HL-60 (cell line): ENCODE measurements around the gene TIGD4.
"Not testable (repeated sequence)": the region's sequence is repeated elsewhere in the genome, so short reads cannot be mapped to it uniquely, and the experiment has no call there.

ENCODE experiments used
- DNase-seq, 2 experiments: peaks; one replicate each; pipeline ENCODE4 v3.0.0-alpha.2; 2010 to 2020; ENCODE audit warnings: low read depth in 1 of 2, low spot score in 1 of 2
- H3K27ac ChIP-seq: fragments of 250-450 bp; sonication (Bioruptor Pico); replicated peaks from 2 replicates; pipeline ENCODE4 v1.5.1; 2020; ENCODE audit warnings: mild to moderate bottlenecking, moderate library complexity
- H3K27me3 ChIP-seq: fragments of 250-450 bp; sonication (Bioruptor Pico); 2 replicates; pipeline ENCODE4 v1.5.1; 2021; ENCODE audit warnings: mild to moderate bottlenecking, moderate library complexity; ENCODE audit not compliant: insufficient read depth, poor library complexity, severe bottlenecking
- H3K4me3 ChIP-seq: replicated peaks from 2 replicates; pipeline ENCODE4 v1.5.1; 2011; ENCODE audit warnings: mild to moderate bottlenecking, control low read depth, low read length; ENCODE audit not compliant: insufficient read depth
- GABPA ChIP-seq: IDR thresholded peaks from 2 replicates; pipeline ENCODE4 v1.6.1; 2012; ENCODE audit warnings: low read depth
- POLR2AphosphoS5 ChIP-seq: IDR thresholded peaks from 2 replicates; pipeline ENCODE4 v1.6.1; 2012; ENCODE audit warnings: low read depth
- SPI1 ChIP-seq: IDR thresholded peaks from 2 replicates; pipeline ENCODE4 v1.6.1; 2012; ENCODE audit warnings: low read depth, mild to moderate bottlenecking, borderline replicate concordance
- TF ChIP-seq, protein P1 (sequence below): IDR thresholded peaks from 2 replicates; pipeline ENCODE4 v1.6.1; 2012; ENCODE audit warnings: low read depth; ENCODE audit not compliant: insufficient replicate concordance
- TF ChIP-seq, protein P2 (sequence below): IDR thresholded peaks from one replicate; pipeline ENCODE4 v1.5.1; 2011; ENCODE audit warnings: low read length, control low read depth, inconsistent platforms; ENCODE audit not compliant: insufficient read depth

Gene TIGD4

DNA sequence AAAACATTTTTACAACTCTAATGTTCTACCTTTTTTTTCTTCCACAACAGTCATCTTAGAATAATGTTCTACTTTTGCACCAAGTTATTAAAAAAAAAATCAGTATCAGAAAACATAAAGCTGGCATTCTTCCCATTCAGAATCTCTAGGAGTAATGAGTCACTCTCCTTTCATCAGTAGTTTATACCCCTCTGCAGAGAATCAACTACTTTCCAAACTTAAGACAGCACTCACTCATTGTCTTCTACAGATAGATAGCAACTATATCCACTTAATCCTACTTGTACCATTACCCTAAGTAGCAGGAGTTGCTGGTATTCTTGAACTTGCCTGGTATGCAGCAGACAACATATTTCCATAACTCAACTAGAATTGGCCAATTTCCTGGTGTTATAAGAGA lies 3.2 kb downstream of the TIGD4 start:
- Histone ChIP-seq H3K27ac (no peak overlapping the region), H3K4me3 (no peak overlapping the region), H3K27me3 (no peaks in the 10 kb centered on the region)
- no peak for DNase-seq
- TF ChIP-seq POLR2AphosphoS5: no peak
- no peak for TF ChIP-seq SPI1
- TF ChIP-seq, protein P1, sequence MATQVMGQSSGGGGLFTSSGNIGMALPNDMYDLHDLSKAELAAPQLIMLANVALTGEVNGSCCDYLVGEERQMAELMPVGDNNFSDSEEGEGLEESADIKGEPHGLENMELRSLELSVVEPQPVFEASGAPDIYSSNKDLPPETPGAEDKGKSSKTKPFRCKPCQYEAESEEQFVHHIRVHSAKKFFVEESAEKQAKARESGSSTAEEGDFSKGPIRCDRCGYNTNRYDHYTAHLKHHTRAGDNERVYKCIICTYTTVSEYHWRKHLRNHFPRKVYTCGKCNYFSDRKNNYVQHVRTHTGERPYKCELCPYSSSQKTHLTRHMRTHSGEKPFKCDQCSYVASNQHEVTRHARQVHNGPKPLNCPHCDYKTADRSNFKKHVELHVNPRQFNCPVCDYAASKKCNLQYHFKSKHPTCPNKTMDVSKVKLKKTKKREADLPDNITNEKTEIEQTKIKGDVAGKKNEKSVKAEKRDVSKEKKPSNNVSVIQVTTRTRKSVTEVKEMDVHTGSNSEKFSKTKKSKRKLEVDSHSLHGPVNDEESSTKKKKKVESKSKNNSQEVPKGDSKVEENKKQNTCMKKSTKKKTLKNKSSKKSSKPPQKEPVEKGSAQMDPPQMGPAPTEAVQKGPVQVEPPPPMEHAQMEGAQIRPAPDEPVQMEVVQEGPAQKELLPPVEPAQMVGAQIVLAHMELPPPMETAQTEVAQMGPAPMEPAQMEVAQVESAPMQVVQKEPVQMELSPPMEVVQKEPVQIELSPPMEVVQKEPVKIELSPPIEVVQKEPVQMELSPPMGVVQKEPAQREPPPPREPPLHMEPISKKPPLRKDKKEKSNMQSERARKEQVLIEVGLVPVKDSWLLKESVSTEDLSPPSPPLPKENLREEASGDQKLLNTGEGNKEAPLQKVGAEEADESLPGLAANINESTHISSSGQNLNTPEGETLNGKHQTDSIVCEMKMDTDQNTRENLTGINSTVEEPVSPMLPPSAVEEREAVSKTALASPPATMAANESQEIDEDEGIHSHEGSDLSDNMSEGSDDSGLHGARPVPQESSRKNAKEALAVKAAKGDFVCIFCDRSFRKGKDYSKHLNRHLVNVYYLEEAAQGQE: no peak
- TF ChIP-seq, protein P2, sequence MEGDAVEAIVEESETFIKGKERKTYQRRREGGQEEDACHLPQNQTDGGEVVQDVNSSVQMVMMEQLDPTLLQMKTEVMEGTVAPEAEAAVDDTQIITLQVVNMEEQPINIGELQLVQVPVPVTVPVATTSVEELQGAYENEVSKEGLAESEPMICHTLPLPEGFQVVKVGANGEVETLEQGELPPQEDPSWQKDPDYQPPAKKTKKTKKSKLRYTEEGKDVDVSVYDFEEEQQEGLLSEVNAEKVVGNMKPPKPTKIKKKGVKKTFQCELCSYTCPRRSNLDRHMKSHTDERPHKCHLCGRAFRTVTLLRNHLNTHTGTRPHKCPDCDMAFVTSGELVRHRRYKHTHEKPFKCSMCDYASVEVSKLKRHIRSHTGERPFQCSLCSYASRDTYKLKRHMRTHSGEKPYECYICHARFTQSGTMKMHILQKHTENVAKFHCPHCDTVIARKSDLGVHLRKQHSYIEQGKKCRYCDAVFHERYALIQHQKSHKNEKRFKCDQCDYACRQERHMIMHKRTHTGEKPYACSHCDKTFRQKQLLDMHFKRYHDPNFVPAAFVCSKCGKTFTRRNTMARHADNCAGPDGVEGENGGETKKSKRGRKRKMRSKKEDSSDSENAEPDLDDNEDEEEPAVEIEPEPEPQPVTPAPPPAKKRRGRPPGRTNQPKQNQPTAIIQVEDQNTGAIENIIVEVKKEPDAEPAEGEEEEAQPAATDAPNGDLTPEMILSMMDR: no peak
- TF ChIP-seq GABPA: no peak

DNA sequence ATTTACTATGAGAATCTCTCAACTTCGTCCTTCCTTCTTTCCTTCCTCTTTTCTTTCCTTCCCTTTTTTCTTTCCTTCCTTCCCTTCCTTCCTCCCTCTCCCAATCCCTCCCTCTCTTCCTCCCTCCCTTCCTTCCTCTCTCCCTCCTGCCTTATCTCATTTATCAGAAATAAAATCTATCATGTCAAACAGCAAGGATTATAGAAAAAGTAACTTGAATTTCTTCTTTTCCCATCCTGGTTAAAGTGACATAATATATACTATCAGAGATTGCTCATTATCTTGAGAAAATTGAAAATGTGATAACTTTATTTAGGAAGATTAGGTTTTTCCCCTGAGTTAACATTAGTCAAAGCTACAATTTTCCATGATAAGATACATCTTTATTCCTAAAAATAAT lies 5.6 kb downstream of the TIGD4 start:
- no peak for DNase-seq
- H3K4me3 ChIP-seq: no peak overlapping the region
- TF ChIP-seq SPI1: no peak; the same call in 1 of the 2 replicates
- TF ChIP-seq, protein P1: no peak
- TF ChIP-seq POLR2AphosphoS5: no peak
- TF ChIP-seq, protein P2: no peak
- TF ChIP-seq GABPA: no peak
- no peak overlapping the region for H3K27ac ChIP-seq
- no peaks in the 10 kb centered on the region for H3K27me3 ChIP-seq

- TF ChIP-seq GABPA: no peak
- no peak for TF ChIP-seq POLR2AphosphoS5
- no peak for TF ChIP-seq SPI1
- Histone ChIP-seq H3K27ac (no peak overlapping the region), H3K4me3 (no peak overlapping the region), H3K27me3 (no peaks in the 10 kb centered on the region)
- no peak for DNase-seq
Observed at GRCh38 chr4:152773339-152773738, 6.2 kb downstream of the TIGD4 start.

DNA sequence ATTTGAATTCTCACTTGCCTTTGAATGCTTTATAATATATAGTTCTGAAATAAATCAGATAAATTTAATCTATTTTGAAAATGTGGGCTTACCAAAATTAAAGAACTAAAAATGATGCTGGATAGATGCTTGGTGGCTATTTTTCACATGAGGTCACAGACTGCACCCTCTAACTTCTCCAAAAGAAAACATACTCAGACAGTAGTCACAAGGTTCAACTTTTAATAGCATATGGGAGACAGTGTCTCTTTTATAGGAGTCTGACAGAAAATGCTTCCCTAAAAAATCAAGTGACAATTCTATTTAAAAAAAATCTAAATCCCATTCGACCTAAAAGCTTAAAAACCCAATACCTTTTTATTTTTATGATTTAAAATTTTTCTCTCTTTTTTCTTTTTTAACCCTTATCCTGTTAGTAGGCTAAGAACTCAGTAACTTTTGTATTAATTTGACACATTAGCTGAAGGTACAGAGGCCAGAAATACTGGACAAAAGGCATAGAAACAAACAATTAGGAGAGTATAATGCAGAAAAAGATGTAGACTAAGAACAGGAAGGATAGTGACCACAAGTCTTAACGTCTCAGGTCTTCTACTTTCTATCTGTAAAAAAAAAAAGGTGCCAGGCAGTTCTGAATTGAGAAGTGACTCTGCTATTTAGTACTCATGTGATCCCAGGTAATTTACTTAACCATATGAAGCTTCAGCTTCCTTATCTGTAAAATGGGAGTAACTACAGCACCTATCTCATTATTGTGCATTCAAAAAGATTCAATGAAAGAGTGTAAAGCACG lies 7.6 kb downstream of the TIGD4 start:
- Histone ChIP-seq H3K27me3 (no peaks in the 10 kb centered on the region), H3K27ac (no peak overlapping the region), H3K4me3 (no peak overlapping the region)
- DNase-seq: no peak
- TF ChIP-seq SPI1: no peak
- TF ChIP-seq, protein P1: no peak
- no peak for TF ChIP-seq POLR2AphosphoS5
- TF ChIP-seq, protein P2: no peak

DNA sequence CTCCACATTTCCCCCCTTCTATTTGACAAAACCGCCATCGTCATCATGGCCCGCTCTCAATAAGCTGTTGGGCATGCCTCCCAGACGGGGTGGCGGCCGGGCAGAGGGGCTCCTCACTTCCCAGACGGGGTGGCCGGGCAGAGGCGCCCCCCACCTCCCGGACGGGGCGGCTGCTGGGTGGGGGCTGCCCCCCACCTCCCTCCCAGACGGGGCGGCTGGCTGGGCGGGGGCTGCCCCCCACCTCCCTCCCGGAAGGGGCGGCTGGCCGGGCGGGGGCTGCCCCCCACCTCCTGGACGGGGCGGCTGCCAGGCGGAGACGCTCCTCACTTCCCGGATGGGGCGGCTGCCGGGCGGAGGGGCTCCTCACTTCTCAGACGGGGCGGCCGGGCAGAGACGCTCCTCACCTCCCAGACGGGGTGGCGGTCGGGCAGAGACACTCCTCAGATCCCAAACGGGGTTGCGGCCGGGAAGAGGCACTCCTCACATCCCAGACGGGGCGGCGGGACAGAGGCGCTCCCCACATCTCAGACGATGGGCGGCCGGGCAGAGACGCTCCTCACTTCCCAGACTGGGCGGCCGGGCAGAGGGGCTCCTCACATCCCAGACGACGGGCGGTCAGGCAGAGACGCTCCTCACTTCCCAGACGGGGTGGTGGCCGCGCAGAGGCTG lies 14.3 kb downstream of the TIGD4 start:
- H3K4me3 ChIP-seq, H3K27me3 ChIP-seq, H3K27ac ChIP-seq, DNase-seq: not testable (repeated sequence)
